C4-2B (cell line): ENCODE results near the gene FMO4.
A peak's percentile ranks its signal among the peaks of the same experiment; 100 is the strongest.
"Not testable (repeated sequence)": the region's sequence is repeated elsewhere in the genome, so short reads cannot be mapped to it uniquely, and the experiment has no call there.

Experiments
- H3K27ac ChIP-seq: fragments of 450-650 bp; 2 replicates; pipeline ENCODE4 v1.5.1; 2017
- CTCF ChIP-seq: fragments of 450-650 bp; conservative IDR thresholded peaks from 2 replicates; pipeline ENCODE4 v1.5.1; 2017; ENCODE audit warnings: mild to moderate bottlenecking
- ZFX ChIP-seq: fragments of 450-650 bp; IDR thresholded peaks from 2 replicates; pipeline ENCODE4 v1.6.1; 2017

FMO4 gene

GRCh38 chr1:171334024-171334640 lies 20.1 kb downstream of the FMO4 start:
- TF ChIP-seq ZFX (no peak), CTCF (no peak)
- no peak overlapping the region for H3K27ac ChIP-seq

- no peak for TF ChIP-seq ZFX
- no peak for TF ChIP-seq CTCF
- H3K27ac ChIP-seq = no peak overlapping the region
Measured at GRCh38 chr1:171335964-171336363, 22.0 kb downstream of the FMO4 start.

- not testable (repeated sequence) for H3K27ac ChIP-seq
- peak; percentile 26 for TF ChIP-seq CTCF
Measured at GRCh38 chr1:171339345-171339744, 25.4 kb downstream of the FMO4 start.

- peak overlapping the region; percentile 86 for H3K27ac ChIP-seq
- TF ChIP-seq CTCF (no peak), ZFX (no peak)
Measured at GRCh38 chr1:171343727-171344472, 29.9 kb downstream of the FMO4 start.

GRCh38 chr1:171344473-171344820 lies 30.5 kb downstream of the FMO4 start:
- H3K27ac ChIP-seq = peak overlapping the region; percentile 86; the same call in 1 of the 2 replicates
- TF ChIP-seq ZFX (no peak), CTCF (no peak)

GRCh38 chr1:171345536-171345935 lies 31.6 kb downstream of the FMO4 start:
- TF ChIP-seq ZFX (no peak), CTCF (no peak)
- peak overlapping the region; percentile 18; the same call in 1 of the 2 replicates for H3K27ac ChIP-seq

GRCh38 chr1:171346881-171347280 lies 32.9 kb downstream of the FMO4 start:
- H3K27ac ChIP-seq = no peak overlapping the region
- TF ChIP-seq ZFX (no peak), CTCF (no peak)
